Measurements from ENCODE around the gene NUBP2. TPM values are rescaled to one million over a fixed set of nuclear protein-coding genes. Genes with fewer than 3 reads are reported as not detected.
A peak's percentile ranks its signal among the peaks of the same experiment; 100 is the strongest.

Gene NUBP2
- total and polyA plus RNA-seq, 4 donors: 28.9 to 80.9 (median 54.1) TPM

DNA sequence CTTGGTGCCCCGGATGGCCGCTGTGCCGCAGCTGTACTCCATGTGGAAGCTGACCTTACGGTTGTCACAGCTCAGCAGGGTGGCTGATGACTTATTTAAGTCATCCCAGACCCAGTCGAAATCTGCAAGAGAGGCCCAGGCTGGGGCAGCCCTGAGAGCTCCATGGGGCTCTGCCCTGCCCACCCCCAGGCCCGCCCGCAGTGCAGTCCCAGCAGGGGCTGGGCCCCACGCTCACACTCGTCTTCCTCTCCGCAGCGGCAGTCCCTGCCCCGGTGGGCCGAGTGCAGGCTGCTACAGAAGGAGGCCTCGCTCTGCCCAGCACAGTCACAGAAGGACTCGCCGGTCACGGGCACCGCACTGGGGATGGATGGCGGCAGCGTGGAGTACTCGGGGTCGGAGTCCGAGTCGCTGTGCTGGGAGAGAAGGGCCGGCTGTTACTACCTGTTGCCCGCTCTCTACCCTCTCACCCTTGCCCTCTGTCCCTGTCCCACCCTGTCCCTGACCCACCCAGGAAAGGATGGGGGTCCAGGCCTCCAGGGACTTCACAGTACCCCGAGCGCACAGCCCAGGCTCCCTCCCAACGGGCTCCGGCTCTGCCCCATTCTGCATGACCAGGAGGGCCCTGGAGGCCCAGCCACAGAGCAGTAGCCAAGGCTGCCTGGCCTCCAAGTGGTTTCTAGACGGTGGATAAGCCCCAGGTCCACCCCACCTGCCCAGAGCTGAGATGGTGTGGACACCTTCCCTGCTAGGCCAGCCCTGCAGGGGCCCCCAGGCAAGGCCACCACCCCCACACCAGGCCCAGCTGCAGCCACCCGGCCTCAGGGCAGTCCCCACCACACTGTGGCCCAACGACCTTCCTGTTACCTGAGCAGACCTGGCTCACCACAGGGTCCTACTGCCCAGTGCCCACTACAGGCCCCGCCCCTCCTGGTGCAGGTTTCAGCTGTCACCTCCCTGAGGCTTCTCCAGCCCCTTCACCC lies 4.3 kb upstream of the NUBP2 start:
- WGBS: 81% methylated on average over 34 of the region's 34 CpGs
- no peak overlapping the region for H3K4me3 ChIP-seq (ENCODE audit: low read depth in 1 of 3, low read length in 3 of 3)
- TF ChIP-seq GABPA (IDR thresholded peaks at IDR 0.05 in 1 of 2, conservative IDR thresholded peaks at IDR 0.05 in 1 of 2) (no peak), JUND (IDR thresholded peaks at IDR 0.05) (no peak), RAD21 (IDR thresholded peaks at IDR 0.05) (no peak), EGR1 (IDR thresholded peaks at IDR 0.05; ENCODE audit: low read depth in 2 of 2) (no peak), FOXA1 (IDR thresholded peaks at IDR 0.05) (no peak), NR2F2 (IDR thresholded peaks at IDR 0.05) (no peak), FOXA2 (IDR thresholded peaks at IDR 0.05) (no peak), YY1 (IDR thresholded peaks at IDR 0.05) (no peak), SP1 (IDR thresholded peaks at IDR 0.05) (no peak), TAF1 (conservative IDR thresholded peaks at IDR 0.05) (no peak)
- H3K9me3 ChIP-seq (ENCODE audit: control insufficient read depth in 4 of 4, low read length in 3 of 4): no peaks in the 10 kb centered on the region
- no peaks in the 10 kb centered on the region for H3K27me3 ChIP-seq (ENCODE audit: control insufficient read depth in 4 of 4, insufficient read depth in 4 of 4, low read length in 3 of 4)
- H3K4me1 ChIP-seq (ENCODE audit: control insufficient read depth in 4 of 4, insufficient read depth in 4 of 4, low read length in 3 of 4): peaks cover 22 to 58% (median 43%) of the 10 kb centered on the region in 4 donors
- DNase-seq (ENCODE audit: low spot score): no peak
- peaks cover 0 to 18% (median 10%) of the 10 kb centered on the region in 4 donors for H3K36me3 ChIP-seq (ENCODE audit: control insufficient read depth in 4 of 4, insufficient read depth in 3 of 4, low read depth in 1 of 4, low read length in 3 of 4)
- no peak overlapping the region for H3K9ac ChIP-seq (ENCODE audit: low read depth in 1 of 2, low read length in 2 of 2)
- H3K27ac ChIP-seq (ENCODE audit: low read depth in 1 of 2, low read length in 2 of 2): peak overlapping the region; percentile 84 to 87

DNA sequence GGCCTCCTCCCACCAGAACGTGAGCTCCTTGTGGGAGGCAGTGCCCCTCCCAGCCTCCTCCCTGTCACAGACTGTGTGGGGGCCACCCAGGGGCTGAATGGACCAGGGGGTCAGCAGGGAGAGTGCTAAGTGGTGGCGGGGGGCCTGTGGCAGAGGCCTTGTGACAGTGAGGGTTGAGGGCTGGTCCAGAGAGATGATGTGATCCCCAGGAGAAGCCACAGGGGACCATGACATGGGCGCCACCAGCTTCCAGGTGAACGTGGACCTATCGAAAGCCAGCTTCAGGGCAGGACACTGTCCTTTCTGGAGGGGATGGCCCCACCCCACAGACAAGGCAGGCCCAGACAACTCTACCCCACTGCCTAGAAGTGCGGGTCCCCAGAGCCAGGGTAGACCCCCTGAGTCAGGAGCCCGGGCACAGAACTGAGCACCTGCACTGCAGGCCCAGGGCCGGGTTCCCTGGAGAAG lies 3.5 kb upstream of the NUBP2 start:
- no peak for DNase-seq (ENCODE audit: low spot score)

More for the DNA sequence above, 3.5 kb upstream of the NUBP2 start:
- Histone ChIP-seq H3K4me3 (ENCODE audit: low read depth in 1 of 3, low read length in 3 of 3) (no peak overlapping the region), H3K36me3 (ENCODE audit: control insufficient read depth in 4 of 4, insufficient read depth in 3 of 4, low read depth in 1 of 4, low read length in 3 of 4) (peaks cover 0 to 18% (median 10%) of the 10 kb centered on the region in 4 donors), H3K27me3 (ENCODE audit: control insufficient read depth in 4 of 4, insufficient read depth in 4 of 4, low read length in 3 of 4) (no peaks in the 10 kb centered on the region), H3K27ac (ENCODE audit: low read depth in 1 of 2, low read length in 2 of 2) (peak overlapping the region; percentile 84 to 87), H3K9ac (ENCODE audit: low read depth in 1 of 2, low read length in 2 of 2) (no peak overlapping the region), H3K9me3 (ENCODE audit: control insufficient read depth in 4 of 4, low read length in 3 of 4) (no peaks in the 10 kb centered on the region), H3K4me1 (ENCODE audit: control insufficient read depth in 4 of 4, insufficient read depth in 4 of 4, low read length in 3 of 4) (peaks cover 17 to 56% (median 40%) of the 10 kb centered on the region in 4 donors)
- 85% methylated on average over 8 of the region's 8 CpGs for WGBS
- TF ChIP-seq HNF4G (IDR thresholded peaks at IDR 0.05) (no peak), FOXA2 (IDR thresholded peaks at IDR 0.05) (no peak), RAD21 (IDR thresholded peaks at IDR 0.05) (no peak), YY1 (IDR thresholded peaks at IDR 0.05) (no peak), TAF1 (conservative IDR thresholded peaks at IDR 0.05) (no peak), GABPA (IDR thresholded peaks at IDR 0.05 in 1 of 2, conservative IDR thresholded peaks at IDR 0.05 in 1 of 2) (no peak), CTCF (IDR thresholded peaks at IDR 0.05; ENCODE audit: low read depth, low read length, missing input control) (no peak)
- TF ChIP-seq, protein P1, sequence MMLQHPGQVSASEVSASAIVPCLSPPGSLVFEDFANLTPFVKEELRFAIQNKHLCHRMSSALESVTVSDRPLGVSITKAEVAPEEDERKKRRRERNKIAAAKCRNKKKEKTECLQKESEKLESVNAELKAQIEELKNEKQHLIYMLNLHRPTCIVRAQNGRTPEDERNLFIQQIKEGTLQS (IDR thresholded peaks at IDR 0.05): no peak

Data from liver (tissue), 9 donors.